Activated CD8-positive, alpha-beta memory T cell treated with anti-CD3 and anti-CD28 coated beads, Interleukin-2, amount 50 U/mL, for 1 hour (primary cell): ENCODE results near the gene LRIG1.

Experiments
- DNase-seq: peaks from one replicate; pipeline ENCODE4 v3.0.0-alpha.2; 2020; ENCODE audit errors: extremely low read depth

Gene LRIG1

GRCh38 chr3:66443118-66443803 is 57.6 kb downstream of the LRIG1 start:
- no peak for DNase-seq

- no peak for DNase-seq
Observed at GRCh38 chr3:66442254-66443117, 58.3 kb downstream of the LRIG1 start.

- no peak for DNase-seq
Observed at GRCh38 chr3:66441692-66442091, 59.1 kb downstream of the LRIG1 start.

GRCh38 chr3:66441129-66441528 is 59.7 kb downstream of the LRIG1 start:
- DNase-seq, result no peak

GRCh38 chr3:66439666-66440344 is 61.0 kb downstream of the LRIG1 start:
- DNase-seq, result no peak

- DNase-seq, result no peak
Observed at GRCh38 chr3:66438046-66438445, 62.8 kb downstream of the LRIG1 start.

- no peak for DNase-seq
Observed at GRCh38 chr3:66437341-66437929, 63.4 kb downstream of the LRIG1 start.

GRCh38 chr3:66435989-66436388 is 64.8 kb downstream of the LRIG1 start:
- DNase-seq, result no peak

- DNase-seq, result no peak
Observed at GRCh38 chr3:66434726-66435125, 66.1 kb downstream of the LRIG1 start.

GRCh38 chr3:66433522-66433782 is 67.4 kb downstream of the LRIG1 start:
- no peak for DNase-seq

GRCh38 chr3:66432767-66433521 is 67.9 kb downstream of the LRIG1 start:
- DNase-seq, result no peak

- DNase-seq, result no peak
Observed at GRCh38 chr3:66432041-66432766, 68.6 kb downstream of the LRIG1 start.

- DNase-seq, result no peak
Observed at GRCh38 chr3:66431494-66431893, 69.3 kb downstream of the LRIG1 start.

- DNase-seq, result no peak
Observed at GRCh38 chr3:66430876-66431275, 69.9 kb downstream of the LRIG1 start.

GRCh38 chr3:66428733-66429132 is 72.1 kb downstream of the LRIG1 start:
- no peak for DNase-seq

- no peak for DNase-seq
Observed at GRCh38 chr3:66427951-66428474, 72.8 kb downstream of the LRIG1 start.

GRCh38 chr3:66427352-66427751 is 73.5 kb downstream of the LRIG1 start:
- DNase-seq, result no peak

GRCh38 chr3:66426135-66426534 is 74.7 kb downstream of the LRIG1 start:
- DNase-seq, result no peak

- no peak for DNase-seq
Observed at GRCh38 chr3:66425576-66426114, 75.2 kb downstream of the LRIG1 start.

GRCh38 chr3:66425032-66425431 is 75.8 kb downstream of the LRIG1 start:
- no peak for DNase-seq

GRCh38 chr3:66423791-66424190 is 77.0 kb downstream of the LRIG1 start:
- DNase-seq, result no peak
